ENCODE measurements around the gene ADAM19. TPM values are rescaled to one million over a fixed set of nuclear protein-coding genes. Genes with fewer than 3 reads are reported as not detected.

ADAM19 gene
- total RNA-seq, 2 donors from 2014 or later: 71.2 to 145 TPM

DNA sequence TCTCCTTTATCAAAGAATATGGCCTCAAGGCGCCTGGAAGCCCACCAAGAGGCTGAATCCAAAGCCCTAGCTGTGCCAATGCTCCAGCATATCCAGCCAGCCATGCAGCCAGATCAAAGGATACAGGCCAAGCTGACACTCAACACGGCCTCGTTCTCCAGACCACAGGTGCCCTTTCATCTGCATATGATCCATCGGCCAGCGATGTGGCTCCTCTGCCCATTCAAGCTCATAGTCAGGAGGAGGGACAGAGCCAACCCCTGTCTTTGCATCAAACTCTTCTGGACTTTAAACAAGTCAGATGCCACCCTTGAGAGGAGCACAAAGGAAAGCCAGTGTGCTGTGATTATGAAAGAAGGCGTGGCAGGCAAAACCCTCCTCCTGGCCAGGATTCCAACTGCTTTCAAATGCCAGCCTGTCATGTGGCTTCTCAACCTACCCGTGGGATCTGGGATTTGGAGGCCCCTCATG, 42.5 kb downstream of the ADAM19 start:
- no peak for ATAC-seq (replicated peaks)
- H3K27ac Mint-ChIP-seq: peak overlapping the region; percentile 58
- no peak overlapping the region for H3K4me3 Mint-ChIP-seq
- H3K9me3 Mint-ChIP-seq: no peaks in the 10 kb centered on the region
- H3K36me3 Mint-ChIP-seq (ENCODE audit: low read depth): peaks cover 100% of the 10 kb centered on the region
- peaks cover 30% of the 10 kb centered on the region for H3K4me1 Mint-ChIP-seq
- H3K27me3 Mint-ChIP-seq: no peaks in the 10 kb centered on the region

DNA sequence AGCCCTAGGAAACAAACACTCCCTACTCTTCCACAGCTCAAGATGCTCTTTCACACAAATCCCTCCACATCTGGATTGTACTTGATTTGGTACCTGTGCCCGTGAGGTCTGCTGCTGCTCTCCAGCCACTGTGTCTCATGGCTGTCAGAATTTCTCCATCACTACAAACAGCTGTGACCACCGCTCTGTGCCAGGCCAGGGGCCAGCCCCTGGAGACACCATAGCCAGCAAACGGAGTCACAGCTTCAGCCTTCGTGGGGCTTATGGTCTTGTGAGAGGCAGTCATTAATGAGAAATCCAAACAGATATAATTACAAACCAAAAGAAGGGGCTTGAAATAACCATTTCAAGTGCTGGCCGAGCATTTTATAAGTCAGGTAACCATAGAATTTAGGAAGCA, 43.6 kb downstream of the ADAM19 start:
- Mint-ChIP-seq H3K27ac (no peak overlapping the region), H3K4me3 (no peak overlapping the region), H3K36me3 (ENCODE audit: low read depth) (peaks cover 100% of the 10 kb centered on the region), H3K27me3 (no peaks in the 10 kb centered on the region), H3K9me3 (no peaks in the 10 kb centered on the region), H3K4me1 (peaks cover 31% of the 10 kb centered on the region)
- ATAC-seq (replicated peaks): no peak

DNA sequence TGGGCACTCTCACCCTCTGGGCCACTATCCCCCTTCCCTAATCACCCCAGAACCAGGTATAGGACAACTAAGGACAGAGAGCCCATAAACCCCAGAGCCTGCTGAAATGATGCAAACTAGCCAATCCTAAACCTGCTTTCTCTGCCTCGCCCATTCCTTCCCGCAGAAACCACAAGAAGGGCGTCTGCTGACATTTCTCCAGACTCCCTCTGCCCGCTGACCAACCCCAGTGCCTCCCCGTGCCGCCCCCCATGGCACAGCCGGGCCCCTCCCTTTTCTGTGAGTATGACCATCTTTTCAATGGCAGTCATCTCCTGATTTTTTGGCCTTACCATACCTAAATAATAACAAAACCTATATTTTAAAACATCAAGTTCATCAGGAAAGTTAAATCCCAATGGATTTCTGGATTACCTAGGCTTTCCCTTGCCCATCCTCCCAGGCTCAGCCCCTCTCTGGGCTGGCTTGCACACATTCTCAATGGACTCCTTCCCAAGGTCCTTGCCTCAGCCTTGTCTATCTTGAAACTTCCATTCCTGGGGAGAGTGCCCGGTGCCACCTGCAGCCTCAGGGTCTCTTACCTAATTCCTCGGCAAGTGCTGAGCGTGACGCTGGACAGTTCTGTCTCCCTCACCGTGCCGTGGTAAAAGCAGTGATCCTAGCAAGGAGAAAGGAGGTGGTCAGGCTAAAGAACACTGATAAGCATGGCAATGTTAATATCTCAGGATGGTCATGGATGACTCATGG, 45.2 kb downstream of the ADAM19 start:
- ATAC-seq (replicated peaks): no peak
- peaks cover 31% of the 10 kb centered on the region for H3K4me1 Mint-ChIP-seq
- peaks cover 99% of the 10 kb centered on the region for H3K36me3 Mint-ChIP-seq (ENCODE audit: low read depth)
- H3K9me3 Mint-ChIP-seq: no peaks in the 10 kb centered on the region
- no peak overlapping the region for H3K4me3 Mint-ChIP-seq
- no peaks in the 10 kb centered on the region for H3K27me3 Mint-ChIP-seq
- H3K27ac Mint-ChIP-seq: peak overlapping the region; percentile 64

DNA sequence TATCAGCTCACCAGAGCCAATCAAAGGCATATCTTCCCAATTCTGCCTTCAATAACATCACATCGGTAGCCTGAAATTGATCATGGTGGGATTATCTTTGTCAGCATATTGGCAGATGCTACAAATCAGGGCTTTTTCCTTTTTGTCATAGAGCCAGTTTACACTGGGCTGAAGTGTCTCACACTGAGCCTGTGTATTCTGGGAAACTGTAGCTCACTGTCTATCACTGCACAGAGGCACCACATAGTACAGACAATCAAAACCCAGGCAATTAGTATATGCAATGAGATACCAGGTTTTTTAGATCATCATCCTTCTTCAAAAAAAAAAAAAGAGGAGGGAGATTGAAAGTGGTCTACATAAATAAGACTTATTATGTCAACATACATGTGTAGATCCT, 46.6 kb downstream of the ADAM19 start:
- Mint-ChIP-seq H3K27ac (no peak overlapping the region), H3K9me3 (no peaks in the 10 kb centered on the region), H3K4me3 (no peak overlapping the region), H3K4me1 (peaks cover 31% of the 10 kb centered on the region), H3K27me3 (no peaks in the 10 kb centered on the region), H3K36me3 (ENCODE audit: low read depth) (peaks cover 96% of the 10 kb centered on the region)
- ATAC-seq (replicated peaks): no peak

DNA sequence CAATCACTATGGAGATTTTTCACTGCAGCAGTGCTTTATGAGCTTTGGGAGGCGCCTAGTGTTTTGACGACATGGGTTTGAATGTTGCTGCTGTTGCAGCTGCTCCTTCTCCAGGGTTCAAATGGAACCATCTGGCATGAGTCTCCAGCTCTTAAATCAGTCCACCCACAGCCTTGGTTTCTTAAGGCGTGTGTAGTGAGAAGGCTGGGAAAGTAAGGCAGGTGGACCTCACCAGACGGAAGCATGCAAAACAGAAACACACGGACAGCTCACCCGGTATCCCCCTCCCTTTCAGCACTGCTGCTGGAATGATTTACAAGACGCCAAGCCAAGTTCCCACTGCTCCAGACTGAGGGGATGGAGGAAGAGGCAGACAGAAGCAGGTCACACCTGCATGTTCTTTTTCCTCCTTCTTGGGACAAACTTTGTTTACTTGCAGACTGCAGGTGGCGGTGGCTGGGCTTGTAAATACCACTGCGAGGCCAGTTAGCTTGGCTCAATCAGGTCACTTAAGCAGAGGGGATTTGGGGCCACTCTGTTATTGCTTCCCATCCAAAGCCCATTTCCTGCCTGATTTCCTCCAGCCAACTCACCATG, 47.4 kb downstream of the ADAM19 start:
- no peak for ATAC-seq (replicated peaks)
- peaks cover 37% of the 10 kb centered on the region for H3K4me1 Mint-ChIP-seq
- H3K9me3 Mint-ChIP-seq: no peaks in the 10 kb centered on the region
- no peak overlapping the region for H3K4me3 Mint-ChIP-seq
- peak overlapping the region; percentile 69 for H3K27ac Mint-ChIP-seq
- peaks cover 96% of the 10 kb centered on the region for H3K36me3 Mint-ChIP-seq (ENCODE audit: low read depth)
- no peaks in the 10 kb centered on the region for H3K27me3 Mint-ChIP-seq

DNA sequence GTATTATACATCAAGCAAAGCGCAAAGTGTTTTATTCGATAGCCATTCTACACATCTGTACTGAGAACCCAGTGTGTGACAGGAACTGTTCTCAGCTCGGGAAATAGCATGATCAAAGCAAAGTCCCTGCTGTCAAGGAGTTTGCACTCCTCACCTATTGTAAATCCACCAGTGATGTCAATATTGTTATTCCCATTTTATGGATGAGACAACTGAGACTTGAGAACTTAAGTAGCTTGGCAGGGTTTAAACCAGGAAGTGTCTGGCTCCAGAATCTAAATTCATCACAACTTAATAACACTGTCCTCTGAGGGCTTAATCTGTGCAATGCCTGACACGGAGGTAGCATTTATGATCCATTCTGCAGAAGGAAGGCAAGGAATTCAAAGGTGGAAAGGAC, 50.7 kb downstream of the ADAM19 start:
- Mint-ChIP-seq H3K4me1 (peaks cover 46% of the 10 kb centered on the region), H3K4me3 (no peak overlapping the region), H3K36me3 (ENCODE audit: low read depth) (peaks cover 87% of the 10 kb centered on the region), H3K27me3 (no peaks in the 10 kb centered on the region), H3K27ac (peak overlapping the region; percentile 44), H3K9me3 (no peaks in the 10 kb centered on the region)
- ATAC-seq (replicated peaks): no peak

DNA sequence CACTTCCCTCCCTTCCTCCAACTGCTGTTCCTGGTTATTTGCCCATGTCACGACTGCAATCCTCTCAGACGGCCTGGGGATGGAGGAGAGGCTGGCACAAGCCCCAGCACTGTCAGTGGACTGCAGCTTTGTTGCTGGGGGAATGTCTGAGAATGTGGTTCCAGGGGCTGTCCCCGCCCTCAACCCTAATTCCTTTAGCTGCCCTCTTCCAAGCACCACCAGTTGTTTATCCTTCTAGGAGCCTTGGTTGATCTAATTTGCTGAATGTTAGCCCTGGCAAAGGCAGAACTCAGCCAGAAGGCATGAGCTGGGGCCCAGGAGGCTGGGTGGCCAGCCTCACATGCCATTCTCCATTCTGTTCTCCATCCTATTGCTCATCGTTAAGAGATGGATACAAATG, 51.6 kb downstream of the ADAM19 start:
- Mint-ChIP-seq H3K9me3 (no peaks in the 10 kb centered on the region), H3K27me3 (no peaks in the 10 kb centered on the region), H3K27ac (peak overlapping the region; percentile 24), H3K36me3 (ENCODE audit: low read depth) (peaks cover 87% of the 10 kb centered on the region), H3K4me3 (no peak overlapping the region), H3K4me1 (peaks cover 45% of the 10 kb centered on the region)
- no peak for ATAC-seq (replicated peaks)

DNA sequence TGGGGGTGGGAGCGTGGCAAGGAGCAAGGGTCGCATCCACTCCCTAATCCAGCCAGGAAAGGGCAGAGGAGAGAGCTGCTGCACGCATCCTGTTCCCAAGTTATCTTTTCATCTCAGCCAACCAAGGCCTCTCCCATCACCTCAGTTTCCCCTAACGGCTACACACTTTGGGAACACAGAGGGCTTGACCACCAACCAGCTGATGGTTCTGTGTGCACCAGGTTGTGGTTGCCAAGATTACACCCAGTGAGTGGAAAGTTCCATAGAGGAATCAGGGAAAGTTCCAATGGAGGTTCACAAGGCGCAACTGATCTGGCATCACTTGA, 53.9 kb downstream of the ADAM19 start:
- peaks cover 36% of the 10 kb centered on the region for H3K4me1 Mint-ChIP-seq
- no peak for ATAC-seq (replicated peaks)
- H3K9me3 Mint-ChIP-seq: no peaks in the 10 kb centered on the region
- H3K4me3 Mint-ChIP-seq: no peak overlapping the region
- H3K27ac Mint-ChIP-seq: no peak overlapping the region
- peaks cover 87% of the 10 kb centered on the region for H3K36me3 Mint-ChIP-seq (ENCODE audit: low read depth)
- no peaks in the 10 kb centered on the region for H3K27me3 Mint-ChIP-seq

DNA sequence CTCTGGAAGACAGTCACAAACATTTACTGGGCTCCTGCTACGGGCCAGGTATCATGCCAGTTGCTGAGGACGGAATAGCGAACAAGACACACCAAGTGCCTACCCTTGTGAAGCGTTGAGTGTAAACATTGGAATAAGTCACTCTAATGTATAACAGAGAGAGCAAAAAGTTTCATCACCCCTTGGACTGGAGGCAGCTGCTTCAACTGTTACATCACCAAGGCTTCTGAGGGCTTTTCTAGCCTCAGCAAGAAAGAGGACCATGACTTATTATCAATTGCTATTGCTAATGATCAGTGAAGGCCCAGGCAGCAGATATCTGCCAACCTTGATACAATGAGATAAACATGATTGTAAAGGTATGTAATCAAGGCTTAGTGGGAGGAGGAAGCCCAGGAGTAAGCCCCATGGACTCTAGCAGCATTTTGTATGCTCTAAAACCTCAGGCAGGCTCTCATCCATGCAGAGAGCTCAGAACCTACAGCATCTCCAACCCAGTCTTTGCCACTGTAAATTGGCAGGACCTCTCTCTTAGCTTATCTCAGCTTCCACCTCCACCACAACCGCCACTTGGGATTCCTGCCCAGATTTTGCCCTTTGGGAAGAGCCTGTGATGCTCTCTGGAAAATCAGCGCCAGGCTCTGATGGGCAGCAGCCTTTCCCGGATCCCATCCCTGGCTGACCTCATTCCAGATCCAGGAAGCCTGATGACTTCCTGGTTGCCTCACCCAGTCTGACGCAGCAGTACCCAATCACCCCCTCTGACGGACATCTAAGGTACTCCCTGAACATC, 54.5 kb downstream of the ADAM19 start:
- Mint-ChIP-seq H3K27ac (no peak overlapping the region), H3K36me3 (ENCODE audit: low read depth) (peaks cover 88% of the 10 kb centered on the region), H3K9me3 (no peaks in the 10 kb centered on the region), H3K4me1 (peaks cover 38% of the 10 kb centered on the region), H3K4me3 (no peak overlapping the region), H3K27me3 (no peaks in the 10 kb centered on the region)
- ATAC-seq (replicated peaks): no peak

DNA sequence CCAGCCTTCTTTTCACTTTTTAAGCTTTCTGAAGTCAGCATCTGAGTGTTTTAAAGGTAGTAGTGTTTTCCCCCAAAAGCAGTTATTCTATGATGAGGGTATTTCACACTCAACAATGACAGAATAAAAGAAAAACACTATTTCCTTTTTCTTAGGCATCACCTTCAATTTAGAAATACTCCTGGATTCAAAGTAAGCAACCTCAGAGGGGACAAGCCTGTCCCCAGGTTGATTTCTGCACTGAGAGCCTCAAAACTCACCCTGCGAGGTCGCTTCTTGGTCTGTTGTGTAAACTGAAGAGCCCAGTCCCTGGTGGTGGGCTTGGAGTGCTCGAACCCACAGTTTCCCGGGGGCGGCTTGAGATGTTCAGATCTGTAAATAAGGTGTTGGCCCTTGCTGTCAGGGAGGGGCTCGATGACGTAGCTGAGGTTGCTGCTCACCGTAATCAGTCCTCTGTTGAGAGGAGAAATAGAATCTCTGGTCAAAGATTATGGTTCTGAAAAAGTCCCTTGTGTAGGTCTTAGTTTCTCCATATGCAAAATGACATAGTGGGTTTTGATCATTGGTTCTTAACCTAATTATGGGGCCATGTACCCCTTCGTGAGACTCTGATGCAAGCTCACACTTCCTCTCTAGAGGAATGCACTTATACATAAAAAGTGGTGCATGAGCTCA, 55.9 kb downstream of the ADAM19 start:
- H3K27ac Mint-ChIP-seq: no peak overlapping the region
- peaks cover 38% of the 10 kb centered on the region for H3K4me1 Mint-ChIP-seq
- peak; percentile 9 for ATAC-seq (replicated peaks)
- no peaks in the 10 kb centered on the region for H3K9me3 Mint-ChIP-seq
- peaks cover 88% of the 10 kb centered on the region for H3K36me3 Mint-ChIP-seq (ENCODE audit: low read depth)
- no peaks in the 10 kb centered on the region for H3K27me3 Mint-ChIP-seq
- peak overlapping the region; percentile 39 for H3K4me3 Mint-ChIP-seq

DNA sequence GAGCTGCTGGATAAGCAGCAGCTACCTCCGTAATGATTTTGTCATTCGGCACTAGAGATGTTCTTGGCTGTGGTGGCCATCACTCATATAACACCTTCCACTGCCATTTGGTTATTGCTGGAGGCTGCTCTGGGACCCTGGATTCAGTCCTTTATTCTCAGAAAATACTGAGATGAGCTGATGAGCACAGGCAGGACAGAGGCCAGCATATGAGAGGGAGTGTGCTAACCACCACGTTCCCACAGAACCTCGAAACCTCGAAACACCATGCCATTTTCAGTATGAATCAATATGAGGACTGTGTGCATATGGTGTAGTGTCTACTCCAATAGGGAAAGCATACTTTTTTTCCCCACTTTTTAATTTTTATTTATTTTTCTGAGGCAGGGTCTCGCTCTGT, 56.6 kb downstream of the ADAM19 start:
- Mint-ChIP-seq H3K4me1 (peaks cover 35% of the 10 kb centered on the region), H3K36me3 (ENCODE audit: low read depth) (peaks cover 91% of the 10 kb centered on the region), H3K4me3 (peak overlapping the region; percentile 39), H3K9me3 (no peaks in the 10 kb centered on the region), H3K27me3 (no peaks in the 10 kb centered on the region), H3K27ac (peak overlapping the region; percentile 59)
- ATAC-seq (replicated peaks): peak; percentile 61

DNA sequence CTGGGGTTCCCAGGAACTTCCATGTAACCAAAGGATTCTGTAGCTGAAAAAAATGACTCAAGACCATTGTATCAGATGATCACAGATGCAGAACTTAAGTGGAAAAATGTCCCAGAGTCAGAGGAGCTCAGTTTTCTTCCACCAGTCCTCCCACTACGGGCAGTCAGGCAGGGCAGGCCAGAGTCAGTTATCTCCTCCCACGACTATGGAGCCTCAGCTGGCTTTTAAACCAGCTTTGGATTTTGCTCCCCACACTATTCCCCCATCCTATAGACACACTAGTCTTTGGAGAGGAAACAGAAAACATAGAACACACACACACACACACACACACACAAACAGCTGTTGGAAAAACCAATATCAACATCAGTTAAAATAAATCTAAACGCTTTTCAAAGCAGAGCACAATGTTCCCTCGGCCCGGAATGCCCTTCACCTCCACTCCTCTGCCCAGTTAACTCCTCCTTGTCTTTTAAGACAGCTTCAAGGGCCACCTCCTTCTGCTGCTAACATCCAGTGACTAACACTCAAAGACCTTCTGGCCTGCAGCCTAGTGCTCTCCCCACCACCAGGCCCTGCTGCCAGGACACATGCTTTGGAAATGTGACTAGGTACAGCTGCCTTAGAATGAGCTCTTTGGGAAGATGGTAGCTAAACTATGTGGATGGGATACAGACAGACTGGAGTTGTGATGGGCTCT, 58.8 kb downstream of the ADAM19 start:
- H3K4me3 Mint-ChIP-seq: peak overlapping the region; percentile 27
- H3K27ac Mint-ChIP-seq: peak overlapping the region; percentile 62
- H3K4me1 Mint-ChIP-seq: peaks cover 34% of the 10 kb centered on the region
- no peaks in the 10 kb centered on the region for H3K27me3 Mint-ChIP-seq
- ATAC-seq (replicated peaks): no peak
- no peaks in the 10 kb centered on the region for H3K9me3 Mint-ChIP-seq
- H3K36me3 Mint-ChIP-seq (ENCODE audit: low read depth): peaks cover 97% of the 10 kb centered on the region

DNA sequence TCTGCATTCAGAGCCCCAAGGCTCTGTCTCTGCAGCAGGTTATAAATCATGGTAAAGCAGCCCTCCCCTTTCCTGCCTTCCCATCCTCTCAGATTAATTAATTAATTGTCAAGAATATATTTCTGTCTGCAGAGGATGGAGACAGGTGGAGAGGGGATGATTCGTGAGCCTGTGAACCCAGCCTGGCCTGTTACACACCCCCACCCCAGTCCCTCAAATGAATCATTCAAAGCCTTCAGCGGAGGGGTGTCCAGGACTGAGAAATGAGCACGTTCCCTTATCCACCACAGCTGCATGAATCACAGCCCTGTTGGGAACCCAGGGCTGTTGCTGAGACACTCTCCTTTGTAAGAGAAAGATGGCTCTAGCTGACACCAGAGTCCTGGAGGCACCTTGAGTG, 59.6 kb downstream of the ADAM19 start:
- H3K4me3 Mint-ChIP-seq: peak overlapping the region; percentile 27
- no peaks in the 10 kb centered on the region for H3K9me3 Mint-ChIP-seq
- peaks cover 30% of the 10 kb centered on the region for H3K4me1 Mint-ChIP-seq
- H3K36me3 Mint-ChIP-seq (ENCODE audit: low read depth): peaks cover 99% of the 10 kb centered on the region
- peak overlapping the region; percentile 62 for H3K27ac Mint-ChIP-seq
- ATAC-seq (replicated peaks): peak; percentile 92
- no peaks in the 10 kb centered on the region for H3K27me3 Mint-ChIP-seq

DNA sequence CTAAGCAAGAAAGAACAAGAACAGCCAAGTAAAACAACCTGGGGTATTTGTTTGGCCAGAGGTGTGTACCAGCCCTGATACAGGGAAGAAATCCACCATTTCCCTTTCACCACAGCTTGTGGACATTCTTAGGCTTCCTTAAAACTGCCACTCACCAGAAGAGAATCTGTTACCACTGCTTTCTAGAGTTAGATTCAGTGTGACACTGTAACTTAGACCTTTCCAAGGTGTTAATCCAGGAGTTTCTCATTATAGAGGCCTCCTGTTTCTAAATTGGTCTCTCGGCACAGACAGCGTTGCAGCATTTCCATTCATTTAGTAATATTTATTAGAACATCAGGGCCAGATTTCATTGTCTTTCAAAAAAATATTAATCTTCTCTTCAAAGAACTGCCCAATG, 60.6 kb downstream of the ADAM19 start:
- Mint-ChIP-seq H3K27ac (peak overlapping the region; percentile 67), H3K4me1 (peaks cover 27% of the 10 kb centered on the region), H3K36me3 (ENCODE audit: low read depth) (peaks cover 100% of the 10 kb centered on the region), H3K4me3 (no peak overlapping the region), H3K9me3 (no peaks in the 10 kb centered on the region), H3K27me3 (no peaks in the 10 kb centered on the region)
- no peak for ATAC-seq (replicated peaks)
